ENCODE results near the gene GOPC.
A peak's percentile ranks its signal among the peaks of the same experiment; 100 is the strongest.

DNA sequence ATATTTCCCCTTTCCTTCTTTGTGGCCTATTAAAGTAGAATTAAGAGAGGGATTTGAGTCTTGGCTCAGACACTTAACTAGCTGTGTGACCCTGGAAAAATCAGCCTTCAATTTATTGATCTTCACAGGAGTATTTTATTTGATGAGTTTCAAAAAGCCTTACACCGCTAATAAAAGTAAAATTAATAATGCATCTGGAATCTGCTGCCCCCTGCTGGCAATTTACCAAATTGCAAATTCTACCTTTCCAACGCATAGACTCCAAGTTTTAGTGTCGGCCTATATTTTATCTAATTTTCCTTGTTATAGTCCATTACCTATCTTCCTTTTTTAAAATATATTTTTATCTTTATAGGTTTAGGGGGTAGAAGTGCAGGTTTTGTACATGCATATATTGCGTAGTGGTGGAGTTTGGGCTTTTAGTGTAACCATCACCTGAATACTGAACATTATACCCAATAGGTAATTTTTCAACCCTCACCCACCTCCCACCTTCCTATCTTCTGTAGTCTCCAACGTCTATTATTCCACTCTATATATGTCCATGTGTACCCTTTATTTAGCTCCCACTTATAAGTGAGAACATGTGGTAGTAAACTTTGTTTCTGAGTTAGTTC is 46.3 kb downstream of the GOPC start:
- TF ChIP-seq, protein P1, sequence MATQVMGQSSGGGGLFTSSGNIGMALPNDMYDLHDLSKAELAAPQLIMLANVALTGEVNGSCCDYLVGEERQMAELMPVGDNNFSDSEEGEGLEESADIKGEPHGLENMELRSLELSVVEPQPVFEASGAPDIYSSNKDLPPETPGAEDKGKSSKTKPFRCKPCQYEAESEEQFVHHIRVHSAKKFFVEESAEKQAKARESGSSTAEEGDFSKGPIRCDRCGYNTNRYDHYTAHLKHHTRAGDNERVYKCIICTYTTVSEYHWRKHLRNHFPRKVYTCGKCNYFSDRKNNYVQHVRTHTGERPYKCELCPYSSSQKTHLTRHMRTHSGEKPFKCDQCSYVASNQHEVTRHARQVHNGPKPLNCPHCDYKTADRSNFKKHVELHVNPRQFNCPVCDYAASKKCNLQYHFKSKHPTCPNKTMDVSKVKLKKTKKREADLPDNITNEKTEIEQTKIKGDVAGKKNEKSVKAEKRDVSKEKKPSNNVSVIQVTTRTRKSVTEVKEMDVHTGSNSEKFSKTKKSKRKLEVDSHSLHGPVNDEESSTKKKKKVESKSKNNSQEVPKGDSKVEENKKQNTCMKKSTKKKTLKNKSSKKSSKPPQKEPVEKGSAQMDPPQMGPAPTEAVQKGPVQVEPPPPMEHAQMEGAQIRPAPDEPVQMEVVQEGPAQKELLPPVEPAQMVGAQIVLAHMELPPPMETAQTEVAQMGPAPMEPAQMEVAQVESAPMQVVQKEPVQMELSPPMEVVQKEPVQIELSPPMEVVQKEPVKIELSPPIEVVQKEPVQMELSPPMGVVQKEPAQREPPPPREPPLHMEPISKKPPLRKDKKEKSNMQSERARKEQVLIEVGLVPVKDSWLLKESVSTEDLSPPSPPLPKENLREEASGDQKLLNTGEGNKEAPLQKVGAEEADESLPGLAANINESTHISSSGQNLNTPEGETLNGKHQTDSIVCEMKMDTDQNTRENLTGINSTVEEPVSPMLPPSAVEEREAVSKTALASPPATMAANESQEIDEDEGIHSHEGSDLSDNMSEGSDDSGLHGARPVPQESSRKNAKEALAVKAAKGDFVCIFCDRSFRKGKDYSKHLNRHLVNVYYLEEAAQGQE (IDR thresholded peaks at IDR 0.05; ENCODE audit: low read depth) = no peak
- TF ChIP-seq, protein P2, sequence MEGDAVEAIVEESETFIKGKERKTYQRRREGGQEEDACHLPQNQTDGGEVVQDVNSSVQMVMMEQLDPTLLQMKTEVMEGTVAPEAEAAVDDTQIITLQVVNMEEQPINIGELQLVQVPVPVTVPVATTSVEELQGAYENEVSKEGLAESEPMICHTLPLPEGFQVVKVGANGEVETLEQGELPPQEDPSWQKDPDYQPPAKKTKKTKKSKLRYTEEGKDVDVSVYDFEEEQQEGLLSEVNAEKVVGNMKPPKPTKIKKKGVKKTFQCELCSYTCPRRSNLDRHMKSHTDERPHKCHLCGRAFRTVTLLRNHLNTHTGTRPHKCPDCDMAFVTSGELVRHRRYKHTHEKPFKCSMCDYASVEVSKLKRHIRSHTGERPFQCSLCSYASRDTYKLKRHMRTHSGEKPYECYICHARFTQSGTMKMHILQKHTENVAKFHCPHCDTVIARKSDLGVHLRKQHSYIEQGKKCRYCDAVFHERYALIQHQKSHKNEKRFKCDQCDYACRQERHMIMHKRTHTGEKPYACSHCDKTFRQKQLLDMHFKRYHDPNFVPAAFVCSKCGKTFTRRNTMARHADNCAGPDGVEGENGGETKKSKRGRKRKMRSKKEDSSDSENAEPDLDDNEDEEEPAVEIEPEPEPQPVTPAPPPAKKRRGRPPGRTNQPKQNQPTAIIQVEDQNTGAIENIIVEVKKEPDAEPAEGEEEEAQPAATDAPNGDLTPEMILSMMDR (IDR thresholded peaks at IDR 0.05 in 2 of 3, conservative IDR thresholded peaks at IDR 0.05 in 1 of 3; ENCODE audit: borderline replicate concordance in 1 of 3, insufficient read depth in 1 of 3, low read depth in 2 of 3, low read length in 2 of 3) = peak; percentile 61 to 87 (median 77); a peak in 5 of 6 replicates
- no peak for TF ChIP-seq EGR1 (IDR thresholded peaks at IDR 0.05; ENCODE audit: low read depth)
- no peak for TF ChIP-seq JUND (IDR thresholded peaks at IDR 0.05)
- no peak for TF ChIP-seq EZH2 (IDR thresholded peaks at IDR 0.05)
